IPS DF 19.7 (cell line): ENCODE measurements around the gene IFT74.
"Not testable (repeated sequence)": the region's sequence is repeated elsewhere in the genome, so short reads cannot be mapped to it uniquely, and the experiment has no call there.

ENCODE experiments used
- DNase-seq: peaks from one replicate; pipeline ENCODE4 v3.0.0-alpha.2; 2013; ENCODE audit warnings: low read depth, low spot score

Gene IFT74

DNA sequence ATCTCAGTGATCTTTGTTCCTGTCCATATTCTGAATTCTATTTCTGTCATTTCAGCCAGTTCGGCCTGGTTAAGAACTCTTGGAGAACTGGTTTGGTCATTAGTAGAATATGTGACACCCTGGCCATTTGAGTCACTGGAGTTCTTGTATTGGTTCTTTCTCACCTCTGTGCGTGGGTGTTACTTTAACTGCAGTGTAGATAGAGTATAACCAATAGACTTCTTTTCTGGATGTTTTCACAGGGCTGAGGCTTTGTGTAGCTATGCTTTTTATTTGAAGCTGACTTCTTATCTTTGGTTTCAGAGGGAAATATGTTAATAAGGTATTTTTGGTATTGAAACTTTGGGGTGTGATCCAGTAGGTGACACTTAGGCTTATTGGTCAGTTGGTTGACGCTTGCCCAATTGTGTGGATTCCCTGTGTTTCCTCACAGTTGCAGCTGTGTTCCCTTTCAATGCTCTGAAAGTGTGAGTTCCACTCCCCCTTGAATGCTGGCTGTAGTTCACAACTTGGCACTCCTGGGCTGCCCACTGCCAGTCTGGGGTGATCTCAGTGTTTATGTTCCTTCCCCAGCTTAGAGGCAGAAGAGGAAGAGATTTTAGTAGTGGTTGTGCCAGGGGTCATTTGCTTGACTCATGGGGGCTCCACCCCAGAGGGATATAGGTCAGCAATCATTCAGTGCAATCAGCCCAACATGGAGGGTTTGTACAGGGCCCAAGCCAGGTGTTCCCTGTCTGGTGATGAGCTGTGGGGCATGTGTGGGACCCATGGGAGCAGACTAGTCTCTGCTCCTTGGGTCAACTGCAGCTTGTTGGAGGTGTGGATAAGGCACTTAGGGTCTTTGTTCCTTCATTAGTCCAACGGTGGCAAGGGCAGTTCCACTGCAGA, 117.9 kb downstream of the IFT74 start:
- no peak for DNase-seq

DNA sequence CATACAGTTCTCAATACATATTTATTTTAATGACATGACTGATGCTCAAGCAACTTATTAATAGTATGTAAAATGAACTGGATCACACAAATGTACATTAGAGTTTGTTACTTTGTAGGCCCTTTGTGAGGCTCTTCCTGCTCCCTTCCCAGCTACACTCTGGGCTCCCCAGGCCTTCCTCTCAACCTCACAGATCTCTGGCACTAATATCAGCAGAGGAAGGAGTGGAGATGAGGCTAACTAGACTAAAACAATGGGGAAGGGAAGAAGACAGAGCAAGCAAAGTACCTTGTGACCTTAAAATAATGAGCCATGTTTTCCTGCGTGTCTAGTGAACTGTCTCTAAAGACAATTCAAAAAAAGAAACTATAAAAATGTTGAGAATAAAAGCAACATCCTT, 122.5 kb downstream of the IFT74 start:
- no peak for DNase-seq

DNA sequence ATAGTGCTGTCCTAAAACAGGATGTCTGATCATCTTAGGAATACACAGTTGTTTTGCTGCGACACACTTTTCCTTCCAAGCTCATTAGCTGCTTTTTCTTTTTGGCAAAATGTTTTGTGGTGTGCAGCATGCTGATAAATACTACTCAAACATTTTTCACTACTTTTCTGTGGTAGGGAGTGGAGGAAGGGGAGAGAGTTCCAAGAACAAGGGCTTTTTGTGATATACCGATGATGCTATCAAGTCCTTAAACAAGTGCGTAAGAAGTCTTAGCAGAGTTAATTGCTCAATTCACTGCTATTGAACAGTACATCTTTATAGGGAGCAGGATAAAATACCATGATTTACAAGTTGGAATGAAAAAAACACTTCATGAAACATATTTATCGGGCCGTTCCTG, 129.2 kb downstream of the IFT74 start:
- DNase-seq, result no peak

DNA sequence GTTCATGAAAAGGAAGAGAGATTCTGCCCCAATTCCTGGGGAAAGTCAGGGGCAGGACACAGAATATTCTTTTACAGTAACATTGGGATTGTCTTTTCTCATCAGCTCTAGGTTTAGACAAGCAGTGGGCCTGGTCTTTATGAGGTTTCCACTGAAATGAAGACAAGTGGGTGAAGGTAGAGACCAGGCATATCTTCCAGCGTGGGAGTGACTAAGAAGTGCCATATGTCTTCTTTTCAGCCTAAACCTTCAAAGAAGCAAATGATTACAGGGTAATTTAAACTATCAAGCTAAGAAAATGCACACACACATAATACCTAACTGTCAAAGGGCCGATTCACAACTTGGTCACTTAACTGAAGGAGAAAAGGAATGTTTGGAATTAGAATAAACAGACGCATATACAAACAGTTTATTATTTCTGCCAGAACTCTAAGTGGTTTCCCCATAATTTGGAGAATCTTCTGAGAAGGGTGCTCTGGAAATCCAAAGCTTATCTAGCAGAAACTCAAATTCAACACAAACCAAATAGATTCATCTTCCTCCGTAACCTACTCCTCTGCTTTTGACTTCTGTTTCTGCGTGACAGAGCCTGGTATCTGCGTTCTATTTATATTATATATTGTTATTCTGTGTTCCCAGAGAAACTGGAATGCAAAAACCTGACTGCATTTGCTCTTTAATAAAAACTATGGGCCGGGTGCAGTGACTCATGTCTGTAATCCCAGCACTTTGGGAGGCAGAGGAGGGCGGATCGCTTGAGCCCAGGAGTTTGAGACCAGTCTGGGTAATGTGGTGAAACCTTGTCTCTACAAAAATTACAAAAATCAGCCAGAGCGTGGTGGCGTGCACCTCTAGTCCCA, 130.8 kb downstream of the IFT74 start:
- no peak for DNase-seq

DNA sequence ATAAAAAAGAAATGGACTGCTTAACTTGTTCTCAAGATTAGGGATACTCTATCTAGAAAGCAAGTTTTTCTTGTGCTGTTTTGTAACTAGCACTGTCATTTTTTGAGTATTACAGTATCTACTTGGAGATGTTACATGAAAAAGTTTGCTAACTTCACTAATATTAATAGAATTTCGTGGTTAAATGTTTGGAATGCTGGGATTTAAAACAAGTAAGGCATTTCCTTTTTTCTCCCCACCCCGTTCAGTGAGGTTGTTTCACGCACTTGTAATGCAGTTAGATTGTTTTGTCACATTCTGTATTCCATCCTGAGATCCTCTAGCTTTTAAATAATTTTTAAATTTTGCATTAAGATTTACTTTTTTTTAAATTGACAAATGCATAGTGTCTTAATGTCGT, 132.8 kb downstream of the IFT74 start:
- DNase-seq, result no peak

DNA sequence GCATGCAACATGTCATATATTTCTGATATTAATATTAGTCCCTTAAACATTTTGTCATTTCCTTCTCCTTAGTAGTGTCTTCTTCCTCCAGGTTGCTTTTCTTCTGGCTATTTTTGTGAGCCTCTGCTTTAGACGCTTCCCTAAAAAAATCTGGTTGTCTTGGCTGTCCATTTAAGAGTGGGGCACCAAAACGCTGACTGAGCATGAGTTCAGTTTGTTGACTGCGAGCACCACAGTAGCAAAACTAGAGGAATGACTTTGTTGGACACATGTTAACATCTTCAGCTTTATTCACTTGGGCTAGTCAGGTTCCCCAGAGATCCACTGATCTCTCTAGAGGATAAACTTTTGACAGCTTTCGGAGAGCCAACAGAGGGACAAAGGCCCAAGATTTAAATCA, 133.5 kb downstream of the IFT74 start:
- no peak for DNase-seq

DNA sequence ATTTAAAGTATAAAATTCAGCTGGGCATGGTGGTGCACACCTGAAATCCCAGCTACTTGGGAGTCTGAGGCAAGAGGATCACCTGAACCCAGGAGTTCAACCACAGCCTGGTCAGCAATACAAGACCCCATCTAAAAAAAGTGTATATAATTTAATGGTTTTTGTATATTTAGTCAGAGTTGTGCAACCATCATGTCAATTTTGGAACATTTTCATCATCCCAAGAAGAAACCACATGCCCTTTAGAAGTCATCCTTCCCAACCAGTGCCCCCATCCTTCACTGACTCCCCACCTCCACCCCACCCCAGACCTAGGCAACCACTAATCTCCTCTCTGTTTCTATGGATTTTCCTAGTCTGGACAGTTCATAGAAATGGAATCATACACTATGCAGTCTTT, 134.0 kb downstream of the IFT74 start:
- no peak for DNase-seq

DNA sequence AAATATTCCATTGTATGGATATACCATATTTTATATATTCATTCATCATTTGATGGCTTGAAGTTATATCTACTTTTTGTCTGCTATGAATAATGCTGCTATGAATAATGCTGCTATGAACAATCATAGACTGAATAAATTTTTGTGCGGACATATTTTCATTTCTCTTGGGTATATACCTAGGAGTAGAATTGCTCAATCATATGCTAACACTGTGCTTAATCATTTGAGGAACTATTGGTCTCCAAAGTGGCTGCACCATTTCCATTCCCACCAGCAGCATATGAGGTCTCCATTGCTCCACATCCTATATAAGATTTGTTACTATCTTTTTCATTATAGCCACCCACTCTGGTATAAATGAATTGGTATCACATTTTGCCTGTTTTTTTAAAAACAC, 134.5 kb downstream of the IFT74 start:
- DNase-seq, result no peak

DNA sequence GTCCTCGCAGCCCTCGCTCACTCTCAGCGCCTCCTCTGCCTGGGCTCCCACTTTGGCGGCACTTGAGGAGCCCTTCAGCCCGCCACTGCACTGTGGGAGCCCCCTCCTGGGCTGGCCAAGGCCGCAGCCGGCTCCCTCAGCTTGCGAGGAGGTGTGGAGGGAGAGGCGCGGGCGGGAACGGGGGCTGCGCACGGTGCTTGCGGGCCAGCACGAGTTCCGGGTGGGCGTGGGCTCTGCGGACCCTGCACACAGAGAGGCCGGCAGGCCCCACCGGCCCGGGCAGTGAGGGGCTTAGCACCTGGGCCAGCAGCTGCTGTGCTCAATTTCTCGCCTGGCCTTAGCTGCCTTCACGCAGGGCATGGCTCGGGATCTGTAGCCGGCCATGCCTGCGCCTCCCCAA, 136.3 kb downstream of the IFT74 start:
- not testable (repeated sequence) for DNase-seq

DNA sequence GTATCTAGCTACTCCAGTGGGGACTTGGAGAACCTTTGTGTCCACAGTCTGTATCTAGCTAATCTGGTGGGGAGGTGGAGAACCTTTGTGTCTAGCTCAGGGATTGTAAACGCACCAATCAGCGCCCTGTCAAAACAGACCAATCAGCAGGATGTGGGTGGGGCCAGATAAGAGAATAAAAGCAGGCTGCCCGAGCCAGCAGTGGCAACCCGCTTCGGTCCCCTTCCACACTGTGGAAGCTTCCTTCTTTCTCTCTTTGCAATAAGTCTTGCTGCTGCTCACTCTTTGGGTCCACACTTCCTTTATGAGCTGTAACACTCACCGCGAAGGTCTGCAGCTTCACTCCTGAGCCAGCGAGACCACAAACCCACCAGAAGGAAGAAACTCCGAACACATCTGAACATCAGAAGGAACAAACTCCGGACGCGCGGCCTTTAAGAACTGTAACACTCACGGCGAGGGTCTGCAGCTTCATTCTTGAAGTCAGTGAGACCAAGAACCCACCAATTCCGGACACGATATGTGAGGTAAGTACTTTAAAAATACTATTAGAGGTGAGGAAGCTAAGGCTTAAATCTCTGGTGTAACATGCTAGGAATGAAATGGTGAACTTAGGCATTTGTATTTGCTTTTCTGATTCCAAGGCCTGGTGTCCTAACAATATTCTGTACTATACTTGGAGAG, 137.3 kb downstream of the IFT74 start:
- DNase-seq, result not testable (repeated sequence)

DNA sequence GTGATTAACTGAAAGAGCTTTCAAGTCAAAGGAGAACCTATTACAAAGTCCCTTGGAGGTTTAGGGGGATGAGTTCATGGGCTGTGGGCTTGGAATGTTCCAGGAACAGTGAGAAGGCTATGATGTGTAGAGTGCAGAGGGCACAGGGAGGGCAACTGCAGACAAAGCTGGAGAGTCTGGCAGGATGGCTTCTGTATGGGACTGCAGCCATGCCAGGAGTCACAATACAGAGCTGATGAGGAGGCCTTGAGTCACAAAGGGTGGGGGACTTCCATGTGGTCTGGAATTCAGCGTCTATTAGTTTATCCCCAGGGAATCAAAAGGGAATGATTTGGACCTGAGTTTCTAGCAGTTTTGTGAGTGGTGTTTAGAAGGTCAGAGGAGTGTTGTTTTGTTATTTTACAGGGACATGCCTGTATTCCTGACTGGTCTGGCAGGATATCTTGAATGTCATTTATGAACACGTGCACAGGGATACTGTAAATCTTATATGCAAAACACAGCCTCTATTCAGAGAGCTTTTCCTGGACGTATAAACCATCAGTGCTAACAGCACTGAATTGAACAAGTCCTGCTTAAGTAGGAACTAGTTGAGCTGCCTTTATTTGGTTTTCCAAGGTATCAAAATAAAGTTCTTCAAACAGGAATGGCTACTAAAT, 138.6 kb downstream of the IFT74 start:
- DNase-seq, result no peak

DNA sequence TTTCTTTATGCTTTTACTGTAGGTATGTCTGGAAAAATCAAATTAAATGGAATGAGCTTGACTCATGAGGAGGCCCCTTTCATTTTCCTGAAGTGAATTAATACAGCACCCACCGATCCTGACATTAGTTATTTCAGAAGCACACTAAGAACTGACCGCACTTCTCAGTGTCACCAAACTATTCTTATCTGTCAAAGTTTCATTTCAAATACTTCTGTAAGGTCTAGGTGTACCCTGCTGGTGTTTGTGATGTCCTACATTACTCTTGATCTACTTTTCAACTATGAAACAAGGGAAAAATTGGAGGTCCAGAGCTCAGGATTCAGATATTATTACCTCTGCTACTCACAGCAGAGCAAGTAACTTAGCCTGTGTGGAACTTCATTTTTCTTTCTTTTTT, 151.0 kb downstream of the IFT74 start:
- no peak for DNase-seq

DNA sequence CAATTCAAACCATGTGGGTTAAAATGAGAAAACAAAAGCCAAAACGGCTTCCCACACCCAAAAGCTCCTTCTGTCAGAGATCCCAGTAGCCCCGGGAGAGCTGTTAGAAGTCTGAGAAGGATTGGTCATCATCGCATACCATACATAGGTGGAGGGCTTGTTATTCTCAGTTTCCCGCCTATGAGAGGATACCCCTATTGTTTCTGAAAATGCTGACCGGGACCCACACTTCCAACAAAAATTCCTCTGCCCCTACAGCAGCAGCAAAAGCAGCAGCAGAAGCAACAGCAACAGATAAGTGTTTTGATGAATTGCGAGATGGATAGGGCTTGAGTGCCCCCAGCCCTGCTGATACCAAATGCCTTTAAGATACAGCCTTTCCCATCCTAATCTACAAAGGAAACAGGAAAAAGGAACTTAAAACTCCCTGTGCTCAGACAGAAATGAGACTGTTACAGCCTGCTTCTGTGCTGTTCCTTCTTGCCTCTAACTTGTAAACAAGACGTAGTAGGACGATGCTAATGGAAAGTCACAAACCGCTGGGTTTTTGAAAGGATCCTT, 152.8 kb downstream of the IFT74 start, which contains the start of gene TEK:
Gene TEK, plus strand, starts transcription at position 245 of the 561 bp plus-strand sequence. CDS start 366 bp downstream, outside the sequence.
- DNase-seq, result peak; percentile 57

DNA sequence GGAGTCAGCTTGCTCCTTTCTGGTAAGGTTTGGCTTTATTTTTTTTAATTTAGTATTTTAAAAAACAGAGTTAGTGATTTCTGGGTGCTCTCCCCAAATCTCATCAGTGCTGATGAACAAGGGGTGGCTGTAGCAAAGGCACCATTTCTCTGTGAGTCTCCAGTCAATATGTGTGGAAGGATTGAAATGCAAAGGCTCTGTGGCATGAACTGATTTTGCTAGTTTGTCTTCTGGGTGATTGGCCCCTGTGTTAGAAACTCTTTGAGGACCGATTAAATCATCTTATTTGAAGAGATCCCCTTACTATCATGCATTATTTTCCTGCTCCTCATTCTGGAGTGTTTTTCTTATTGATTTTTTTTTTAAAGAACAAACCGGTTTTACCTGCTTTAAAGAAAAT, 153.4 kb downstream of the IFT74 start:
- no peak for DNase-seq

DNA sequence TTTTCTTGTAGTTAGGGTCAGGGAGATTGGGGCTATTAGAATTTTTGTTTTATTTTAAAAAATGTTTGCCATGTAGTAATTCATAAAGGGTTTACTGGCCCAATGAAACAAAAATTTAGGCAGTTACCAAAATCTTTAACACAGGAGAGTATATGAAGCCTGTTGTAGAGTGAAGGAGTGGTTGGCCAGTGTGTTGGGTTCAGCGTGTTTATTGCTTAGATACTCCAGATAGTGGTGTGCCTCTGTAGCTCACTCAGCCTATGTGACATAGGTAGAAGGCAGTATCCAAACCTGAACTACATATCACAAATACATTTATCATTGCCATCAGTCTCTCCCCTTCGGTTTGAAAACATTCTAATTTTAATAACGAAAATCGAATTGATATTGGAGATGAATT, 154.0 kb downstream of the IFT74 start:
- DNase-seq, result no peak

DNA sequence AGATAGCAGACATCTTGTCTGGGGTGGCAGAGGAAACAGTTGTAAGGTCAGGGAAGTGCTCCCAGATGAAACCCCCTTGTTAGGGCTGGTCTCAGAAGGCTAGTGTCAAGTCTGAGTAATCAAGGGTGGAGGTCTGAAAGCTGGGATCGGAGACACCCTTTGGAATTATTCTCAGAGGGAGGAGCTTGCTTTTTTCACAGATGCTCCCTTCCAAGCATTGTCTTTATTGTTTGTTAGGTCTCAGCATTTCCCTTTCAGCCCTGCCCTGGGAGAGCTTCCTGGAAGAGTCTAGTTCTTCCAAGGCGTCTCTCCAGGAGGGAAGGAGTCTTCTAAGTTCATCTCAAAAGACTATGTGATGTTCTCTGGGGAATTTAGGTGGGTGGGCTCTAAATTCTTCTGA, 156.0 kb downstream of the IFT74 start:
- no peak for DNase-seq
